GM12878 (cell line): ENCODE measurements around the gene MGST3. TPM values are rescaled to one million over a fixed set of nuclear protein-coding genes. Genes with fewer than 3 reads are reported as not detected.

Source experiments
- ATAC-seq: fragments of 200-7000 bp; cut with Tn5 transposase; 3 replicates; pipeline ENCODE4 v1.9.1; 2020; ENCODE audit warnings: mild to moderate bottlenecking, moderate library complexity
- BruUV-seq: library from RNA; stranded (reverse); fragments of 400-500 nt; replicated peaks from 2 replicates; lab custom pipeline; 2021; lab: Mats Ljungman, UMichigan
- CTCF ChIA-PET: fragments of 300-600 bp; sonication (Branson Sonifier 250); formaldehyde crosslinking; extraction: SDS; loops from one replicate; lab custom pipeline; 2021; ENCODE audit warnings: inconsistent platforms; lab: Yijun Ruan, JAX
- POLR2A ChIA-PET: fragments of 350-600 bp; formaldehyde crosslinking; extraction: SDS; loops from one replicate; lab custom pipeline; 2021; ENCODE audit warnings: inconsistent platforms; lab: Charles Lee
- RAD21 ChIA-PET: fragments of 300-600 bp; sonication (Branson Sonifier 250); formaldehyde crosslinking; loops from one replicate; lab custom pipeline; 2023; ENCODE audit warnings: antibody characterized with exemption; ENCODE audit not compliant: unreplicated experiment; lab: Charles Lee
- SMC1A ChIA-PET: fragments of 300-600 bp; sonication (Branson Sonifier 250); formaldehyde crosslinking; loops from one replicate; lab custom pipeline; 2023; ENCODE audit not compliant: unreplicated experiment, uncharacterized antibody; lab: Charles Lee
- DNase-seq: peaks from one replicate; pipeline ENCODE4 v3.0.0-alpha.2; 2011; ENCODE audit warnings: low read depth, low spot score
- FAIRE-seq: peaks from 3 replicates; lab custom pipeline; 2011; peaks lifted over from hg19 to GRCh38; lab: Jason Lieb, UNC
- H2AFZ ChIP-seq: 2 replicates; pipeline ENCODE4 v1.6.0; 2011; ENCODE audit warnings: low read depth, low read length, control low read depth; ENCODE audit not compliant: control insufficient read depth
- H3K27ac ChIP-seq: 2 replicates; pipeline ENCODE4 v1.5.1; 2011; ENCODE audit warnings: control low read depth; ENCODE audit not compliant: control insufficient read depth, insufficient read depth
- H3K27me3 ChIP-seq, 2 experiments: replicated peaks in 1 of 2; 2 replicates each; pipeline versions ENCODE4 v1.6.0 to v1.6.1; 2011; ENCODE audit warnings: low read length in 1 of 2; ENCODE audit not compliant: control insufficient read depth in 2 of 2, insufficient read depth in 2 of 2
- H3K36me3 ChIP-seq, 2 experiments: 2 replicates each; pipeline ENCODE4 v1.5.1; 2011; ENCODE audit warnings: low read length in 1 of 2; ENCODE audit not compliant: control insufficient read depth in 2 of 2, insufficient read depth in 2 of 2
- H3K4me1 ChIP-seq: 2 replicates; pipeline ENCODE4 v1.6.1; 2011; ENCODE audit warnings: mild to moderate bottlenecking, low read length, moderate library complexity, mixed read lengths; ENCODE audit not compliant: control insufficient read depth, insufficient read depth
- H3K4me2 ChIP-seq: 2 replicates; pipeline ENCODE4 v1.6.0; 2011; ENCODE audit warnings: control low read depth; ENCODE audit not compliant: control insufficient read depth, insufficient read depth
- H3K4me3 ChIP-seq: fragments of 200-600 bp; sonication (generic); 2 replicates; pipeline ENCODE4 v1.5.1; 2016
- H3K79me2 ChIP-seq: 2 replicates; pipeline ENCODE4 v1.6.0; 2011; ENCODE audit warnings: low read length; ENCODE audit not compliant: control insufficient read depth, insufficient read depth
- H3K9ac ChIP-seq: 2 replicates; pipeline ENCODE4 v1.8.0; 2011; ENCODE audit warnings: low read length, control low read depth, mixed read lengths; ENCODE audit not compliant: control insufficient read depth, insufficient read depth
- H3K9me3 ChIP-seq: replicated peaks from 3 replicates; pipeline ENCODE4 v1.5.1; 2011; ENCODE audit warnings: mild to moderate bottlenecking, low read length; ENCODE audit not compliant: control insufficient read depth, insufficient read depth
- H4K20me1 ChIP-seq: 2 replicates; pipeline ENCODE4 v1.6.0; 2011; ENCODE audit not compliant: control insufficient read depth, insufficient read depth
- BCLAF1 ChIP-seq: fragments of 450-650 bp; IDR thresholded peaks from 2 replicates; pipeline ENCODE4 v1.6.1; 2017; ENCODE audit warnings: antibody characterized with exemption, mild to moderate bottlenecking, moderate library complexity
- CHD1 ChIP-seq: IDR thresholded peaks from 2 replicates; pipeline ENCODE4 v1.6.1; 2012; ENCODE audit warnings: low read depth, low read length, improper control_type of control experiment
- DPF2 ChIP-seq: fragments of 450-650 bp; IDR thresholded peaks from 2 replicates; pipeline ENCODE4 v1.6.1; 2017; ENCODE audit warnings: mild to moderate bottlenecking
- IRF4 ChIP-seq: IDR thresholded peaks from 2 replicates; pipeline ENCODE4 v1.6.1; 2011; ENCODE audit warnings: low read depth, low read length
- JUND ChIP-seq: IDR thresholded peaks from 2 replicates; pipeline ENCODE4 v1.6.1; 2012; ENCODE audit warnings: low read depth, mild to moderate bottlenecking, low read length, improper control_type of control experiment, moderate library complexity
- KAT2A ChIP-seq: conservative IDR thresholded peaks from 2 replicates; pipeline ENCODE4 v1.6.1; 2011; ENCODE audit warnings: low read depth, low read length; ENCODE audit not compliant: control insufficient read depth
- NFYA ChIP-seq: IDR thresholded peaks from 2 replicates; pipeline ENCODE4 v1.6.1; 2011; ENCODE audit warnings: low read depth, mild to moderate bottlenecking, low read length, improper control_type of control experiment, borderline replicate concordance
- RFX5 ChIP-seq: IDR thresholded peaks from 2 replicates; pipeline ENCODE4 v1.6.1; 2011; ENCODE audit warnings: low read depth, low read length, improper control_type of control experiment
- RUNX3 ChIP-seq: IDR thresholded peaks from 2 replicates; pipeline ENCODE4 v1.6.1; 2012; ENCODE audit warnings: low read length, inconsistent platforms
- SMAD1 ChIP-seq: fragments of 450-650 bp; IDR thresholded peaks from 2 replicates; pipeline ENCODE4 v1.6.1; 2018; ENCODE audit warnings: mild to moderate bottlenecking, low read depth; ENCODE audit not compliant: partially characterized antibody
- SP1 ChIP-seq: IDR thresholded peaks from one replicate; pipeline ENCODE4 v1.6.1; 2011; ENCODE audit warnings: low read depth, low read length
- SRF ChIP-seq, 2 experiments: IDR thresholded peaks; 2 replicates each; pipeline ENCODE4 v1.6.1; 2011; ENCODE audit warnings: low read depth in 2 of 2, low read length in 2 of 2, mild to moderate bottlenecking in 1 of 2, moderate library complexity in 1 of 2
- ZNF217 ChIP-seq: fragments of 450-650 bp; IDR thresholded peaks from 2 replicates; pipeline ENCODE4 v1.6.1; 2017; ENCODE audit warnings: antibody characterized with exemption, mild to moderate bottlenecking
- WGBS: methylation state at CpG from one replicate; pipeline ENCODE4 v1.1.6; 2016; ENCODE audit warnings: low lambda C conversion rate; ENCODE audit not compliant: insufficient replicate concordance, insufficient coverage; ENCODE audit errors: missing lambda C conversion rate; 5-methylcytosine and 5-hydroxymethylcytosine counted together
- in situ Hi-C: fragments of 300-500 bp; cut with MboI; formaldehyde crosslinking; loops from 9 replicates; pipeline ENCODE4 v1.14.3; 2018; ENCODE audit warnings: mixed read lengths
- intact Hi-C: fragments of 100-400 bp; cut with micrococcal nuclease; formaldehyde crosslinking; loops from one replicate; pipeline ENCODE4 v1.14.2; 2022; ENCODE audit not compliant: unreplicated experiment
- polyA plus RNA-seq, 11 experiments: library from polyadenylated mRNA; depleted of rRNA in 4 of 11; unstranded in 6 of 11; stranded (reverse) in 5 of 11; fragments of >200 nt; fragmentation: Nextera tagmentation in 4 of 11; fragmentation: Illumina TruSeq in 1 of 11; extraction: Ambion mirVana in 4 of 11; extraction: Trizol in 1 of 11; gene quantifications; 1 replicate in 1 of 11; 2 replicates in 10 of 11; pipeline versions ENCODE4 v1.2.1 to v1.2.3, GENCODE V29; 2011 to 2016; ENCODE audit warnings: inconsistent platforms in 2 of 11, missing spikeins in 2 of 11, low read depth in 1 of 11
- total RNA-seq, 4 experiments: library from RNA; depleted of rRNA in 3 of 4; stranded (reverse); fragments of >200 nt in 3 of 4; fragmentation: Illumina TruSeq in 1 of 4; extraction: Trizol in 1 of 4; gene quantifications; 2 replicates each; pipeline versions ENCODE4 v1.2.1 to v1.2.3, GENCODE V29; 2013 to 2021
- TF ChIP-seq, protein P1 (sequence below): fragments of 150-350 bp; IDR thresholded peaks from 2 replicates; pipeline ENCODE4 v1.6.1; 2014; ENCODE audit warnings: mild to moderate bottlenecking, low read depth, low read length

MGST3 gene
- total and polyA plus RNA-seq, 10 of the 15 experiments (the other 5 are each of a cell fraction or from before 2014, with no cell fraction given): 37.3 to 145 (median 68.8) TPM

GRCh38 chr1:165634154-165634921 lies 3.3 kb downstream of the MGST3 start:
- H3K36me3 ChIP-seq: no peaks in the 10 kb centered on the region
- no TSS peak for BruUV-seq
- intact Hi-C loops: loop anchor here (5.0 kb wide), 1 partner anchor 63 kb away; the partner anchor contains the start of gene ALDH9A1
- H3K4me1 ChIP-seq: peaks cover 20% of the 10 kb centered on the region
- in situ Hi-C loops: no loop called here
- ATAC-seq (no peak), FAIRE-seq (no peak), DNase-seq (no peak)
- peaks cover 6% of the 10 kb centered on the region for H3K79me2 ChIP-seq
- no peaks in the 10 kb centered on the region for H3K27me3 ChIP-seq
- POLR2A ChIA-PET: no interaction called here
- 83% methylated on average over 6 of the region's 6 CpGs for WGBS
- SMC1A ChIA-PET: no interaction called here
- no peak overlapping the region for H3K9ac ChIP-seq
- CTCF ChIA-PET: no interaction called here
- H3K4me2 ChIP-seq: no peak overlapping the region
- no peak for TF ChIP-seq SRF (IDR thresholded peaks at IDR 0.05; ENCODE audit: low read depth in 2 of 2, low read length in 2 of 2)
- TF ChIP-seq ZNF217: no peak
- no peak for TF ChIP-seq RUNX3
- no peak for TF ChIP-seq CHD1
- no peak for TF ChIP-seq RFX5
- TF ChIP-seq SP1: no peak
- TF ChIP-seq BCLAF1: no peak
- no peak for TF ChIP-seq JUND
- TF ChIP-seq IRF4: no peak
- TF ChIP-seq, protein P1, sequence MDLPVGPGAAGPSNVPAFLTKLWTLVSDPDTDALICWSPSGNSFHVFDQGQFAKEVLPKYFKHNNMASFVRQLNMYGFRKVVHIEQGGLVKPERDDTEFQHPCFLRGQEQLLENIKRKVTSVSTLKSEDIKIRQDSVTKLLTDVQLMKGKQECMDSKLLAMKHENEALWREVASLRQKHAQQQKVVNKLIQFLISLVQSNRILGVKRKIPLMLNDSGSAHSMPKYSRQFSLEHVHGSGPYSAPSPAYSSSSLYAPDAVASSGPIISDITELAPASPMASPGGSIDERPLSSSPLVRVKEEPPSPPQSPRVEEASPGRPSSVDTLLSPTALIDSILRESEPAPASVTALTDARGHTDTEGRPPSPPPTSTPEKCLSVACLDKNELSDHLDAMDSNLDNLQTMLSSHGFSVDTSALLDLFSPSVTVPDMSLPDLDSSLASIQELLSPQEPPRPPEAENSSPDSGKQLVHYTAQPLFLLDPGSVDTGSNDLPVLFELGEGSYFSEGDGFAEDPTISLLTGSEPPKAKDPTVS: no peak
- no peak for TF ChIP-seq NFYA
- TF ChIP-seq DPF2: no peak
- no peak for TF ChIP-seq KAT2A
- TF ChIP-seq SMAD1: no peak
- RAD21 ChIA-PET: interaction anchor here (0.7 to 1.1 kb wide), 3 partner anchors 36 to 195 kb away, joined by 3 read pairs; no protein-coding TSS in a partner anchor
- no peak overlapping the region for H3K4me3 ChIP-seq
- no peaks in the 10 kb centered on the region for H3K9me3 ChIP-seq
- no peak overlapping the region for H3K27ac ChIP-seq
- H4K20me1 ChIP-seq: no peaks in the 10 kb centered on the region
- H2AFZ ChIP-seq: no peak overlapping the region
